AG20443 (cell line): ENCODE results near the gene GZMA.
A peak's percentile ranks its signal among the peaks of the same experiment; 100 is the strongest.
"Not testable (repeated sequence)": the region's sequence is repeated elsewhere in the genome, so short reads cannot be mapped to it uniquely, and the experiment has no call there.

ENCODE experiments used
- DNase-seq: peaks from one replicate; pipeline ENCODE4 v3.0.0; 2012; ENCODE audit warnings: low spot score, mixed read lengths

Gene GZMA

DNA sequence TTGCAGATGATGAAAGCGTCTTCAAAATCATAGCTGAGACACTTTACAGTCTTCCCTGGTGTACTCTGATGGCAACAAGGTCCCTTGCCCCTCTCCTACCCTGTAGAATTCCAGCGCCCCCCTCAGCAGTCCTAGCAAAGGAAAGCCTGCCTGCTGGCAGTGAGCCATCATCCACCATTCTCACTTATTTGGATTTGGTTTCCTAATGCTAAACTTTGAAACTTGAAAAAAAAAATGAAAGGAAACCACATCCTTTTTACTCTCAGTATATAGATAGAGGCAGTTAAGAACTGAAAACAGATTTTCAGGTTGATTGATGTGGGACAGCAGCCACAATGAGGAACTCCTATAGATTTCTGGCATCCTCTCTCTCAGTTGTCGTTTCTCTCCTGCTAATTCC is at the start of gene GZMA:
GZMA (plus strand) TSS at position 299 of the 400 bp plus-strand sequence; CDS start at position 336, 37 bp downstream.
- DNase-seq = no peak

DNA sequence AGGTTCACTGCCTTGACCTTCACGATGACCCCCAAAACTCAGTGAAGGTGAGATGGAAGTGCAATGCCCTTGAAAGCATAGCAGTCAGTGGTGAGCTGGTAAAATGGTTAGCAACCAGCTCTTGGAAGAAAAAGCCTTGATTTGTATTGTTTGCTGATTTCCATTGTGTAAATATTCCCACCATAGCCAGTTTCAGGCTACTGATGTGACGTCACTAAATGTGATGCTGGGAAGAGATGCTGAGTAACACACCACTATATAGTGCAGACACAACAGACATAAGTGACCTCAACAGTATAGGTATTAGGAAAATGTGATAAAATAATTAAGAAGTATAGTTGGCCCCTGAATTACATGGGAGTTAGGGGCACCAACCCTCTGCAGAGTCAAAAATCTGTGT is 47.3 kb upstream of the GZMA start:
- DNase-seq = no peak

GRCh38 chr5:55062039-55062779 is 40.2 kb upstream of the GZMA start:
- no peak for DNase-seq

GRCh38 chr5:55063220-55063863 is 39.1 kb upstream of the GZMA start:
- DNase-seq = peak; percentile 30

DNA sequence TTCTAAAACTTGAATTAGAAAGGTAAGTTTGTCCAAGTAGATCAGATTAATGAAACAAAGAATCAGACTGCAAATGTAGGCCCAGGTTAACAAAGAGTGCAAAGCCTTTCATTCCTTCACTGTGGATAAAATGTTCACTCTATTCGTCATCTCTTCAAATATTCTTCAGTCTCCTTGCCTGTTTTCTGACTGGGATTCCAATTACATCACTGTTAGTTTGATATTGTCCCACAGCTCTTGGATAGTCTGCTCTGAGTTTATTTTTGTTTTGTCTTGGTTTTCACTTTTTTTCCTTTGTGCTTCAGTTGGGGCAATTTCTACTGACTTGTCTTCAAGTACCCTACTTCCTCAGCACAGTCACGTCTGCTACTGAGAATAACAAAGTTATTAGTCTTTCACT is 38.5 kb upstream of the GZMA start:
- peak; percentile 42 for DNase-seq

DNA sequence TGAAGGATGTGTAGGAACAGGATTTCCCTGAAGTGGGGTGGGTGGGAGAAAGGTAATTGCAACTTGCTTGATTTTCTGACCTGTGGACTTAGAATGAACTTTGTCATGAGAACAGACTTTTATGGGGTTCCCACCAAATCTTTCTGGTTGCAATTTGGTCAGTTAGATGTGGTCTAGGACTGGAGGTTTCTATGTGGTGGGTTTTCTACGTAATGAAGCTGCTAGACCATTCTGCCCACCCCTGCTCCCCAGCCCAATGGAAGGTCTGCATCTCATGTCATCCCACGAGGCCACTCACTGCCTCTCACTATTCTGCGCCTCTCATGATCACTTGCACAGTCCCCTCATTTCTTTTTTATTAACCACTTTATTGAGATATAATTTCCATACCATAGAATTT is 37.9 kb upstream of the GZMA start:
- DNase-seq = no peak

- DNase-seq = no peak
These were observed 36.2 kb upstream of the GZMA start for GRCh38 chr5:55066277-55066676.

DNA sequence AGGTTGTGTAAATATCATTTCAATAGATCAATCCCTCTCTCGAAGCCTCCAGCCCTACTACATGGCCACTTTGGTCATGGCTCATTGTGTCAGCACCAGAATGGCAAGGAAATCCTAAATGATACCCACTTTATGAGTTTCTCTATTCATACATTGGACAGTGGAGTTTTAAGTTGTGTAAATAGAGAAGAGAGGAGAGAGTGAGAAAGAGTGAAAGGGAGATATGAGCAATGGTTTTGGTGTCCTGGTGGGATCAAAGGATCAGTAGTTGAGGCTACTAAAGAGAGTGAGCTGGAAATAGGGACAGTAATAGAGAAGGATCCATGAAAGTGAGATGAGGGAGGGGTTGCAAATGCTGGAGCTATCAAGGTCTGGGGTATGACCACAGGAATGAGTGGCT is 31.5 kb upstream of the GZMA start:
- no peak for DNase-seq

DNA sequence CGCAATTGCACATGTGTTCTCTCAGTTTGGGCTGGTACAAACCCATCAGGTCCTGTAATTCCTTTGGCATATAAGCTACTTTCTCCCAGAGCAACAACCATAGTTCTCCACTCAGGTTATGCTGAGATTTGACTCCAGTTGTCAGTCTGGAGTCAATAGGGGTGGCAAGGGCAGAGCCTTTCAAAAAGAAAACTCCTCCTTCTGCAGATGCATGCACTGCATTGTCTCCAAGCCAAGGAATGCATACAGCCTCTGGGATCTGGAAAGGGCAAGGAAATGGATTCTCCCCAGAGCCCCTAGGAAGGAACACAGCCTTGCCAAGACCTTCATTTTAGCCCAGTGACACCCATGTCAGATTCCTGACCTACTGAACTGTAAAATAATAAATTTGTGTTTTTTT is 31.0 kb upstream of the GZMA start:
- no peak for DNase-seq

DNA sequence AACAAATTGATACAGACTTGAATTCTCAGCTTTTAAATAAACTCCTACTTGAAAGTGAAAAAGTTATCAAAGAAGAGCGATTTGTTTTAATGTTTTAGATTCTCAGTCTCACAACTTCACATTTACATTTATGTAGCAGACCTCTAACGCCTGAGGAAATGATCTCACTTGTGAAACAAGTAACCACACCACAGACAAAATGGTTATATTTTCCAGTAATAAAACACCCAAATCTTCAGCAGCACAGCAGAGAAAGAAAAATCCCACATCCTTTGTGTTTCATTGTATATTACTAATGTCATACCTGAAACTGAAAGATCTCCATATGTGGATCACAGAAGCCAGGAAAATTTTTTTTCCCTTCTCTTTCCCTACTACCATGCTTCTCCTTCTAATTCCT is 29.8 kb upstream of the GZMA start:
- no peak for DNase-seq

- no peak for DNase-seq
These were observed 29.2 kb upstream of the GZMA start for GRCh38 chr5:55073211-55073610.

DNA sequence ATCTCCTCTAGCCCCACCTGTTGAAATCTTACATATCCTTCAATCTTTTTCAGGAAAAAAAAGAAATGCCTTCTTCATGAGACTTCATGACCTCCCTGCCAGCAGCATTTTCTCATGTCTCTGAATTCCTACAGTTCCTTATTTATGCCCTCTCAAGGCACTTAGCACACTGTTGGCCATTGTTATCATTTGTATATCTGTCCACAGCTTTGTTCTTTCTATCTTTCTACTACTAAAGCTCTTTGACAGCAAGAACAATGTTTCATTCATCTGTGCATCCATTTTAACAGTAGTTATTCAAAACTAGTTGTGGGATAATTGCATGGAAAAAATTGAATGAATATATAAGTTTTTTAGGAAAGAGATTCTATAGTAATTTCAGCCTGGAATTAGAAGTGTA is 20.9 kb upstream of the GZMA start:
- no peak for DNase-seq

DNA sequence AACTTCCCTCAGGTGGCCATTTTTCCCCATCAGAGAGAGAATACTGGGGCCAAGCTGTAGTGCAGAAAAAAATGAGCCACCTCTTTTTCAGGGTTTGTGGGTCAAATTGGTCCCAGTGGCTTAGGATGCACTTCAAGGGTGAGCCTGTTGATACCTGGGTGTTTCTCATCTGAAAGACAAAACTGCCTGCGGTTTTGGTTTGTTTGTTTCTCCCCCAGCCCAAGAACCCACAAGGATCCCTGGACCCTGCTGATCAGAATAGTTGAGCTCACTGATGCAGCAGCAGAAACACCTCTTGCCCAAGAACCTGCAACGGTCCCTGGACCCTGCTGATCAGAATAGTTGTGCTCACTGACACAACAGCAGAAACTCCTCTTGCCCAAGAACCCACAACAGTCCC is 13.1 kb upstream of the GZMA start:
- not testable (repeated sequence) for DNase-seq

DNA sequence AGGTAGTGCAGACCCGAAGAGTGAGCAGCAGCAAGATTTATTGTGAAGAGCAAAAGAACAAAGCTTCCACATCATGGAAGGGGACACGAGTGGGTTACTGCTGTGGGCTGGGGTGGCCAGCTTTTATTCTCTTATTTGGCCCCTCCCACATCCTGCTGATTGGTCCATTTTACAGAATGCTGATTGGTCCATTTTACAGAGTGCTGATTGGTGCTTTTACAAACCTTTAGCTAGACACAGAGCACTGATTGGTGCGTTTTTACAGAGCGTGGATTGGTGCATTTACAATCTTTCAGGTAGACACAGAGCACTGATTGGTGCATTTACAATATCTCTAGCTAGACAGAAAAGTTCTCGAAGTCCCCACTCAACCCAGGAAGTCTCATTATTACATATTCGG is 11.4 kb upstream of the GZMA start:
- not testable (repeated sequence) for DNase-seq

DNA sequence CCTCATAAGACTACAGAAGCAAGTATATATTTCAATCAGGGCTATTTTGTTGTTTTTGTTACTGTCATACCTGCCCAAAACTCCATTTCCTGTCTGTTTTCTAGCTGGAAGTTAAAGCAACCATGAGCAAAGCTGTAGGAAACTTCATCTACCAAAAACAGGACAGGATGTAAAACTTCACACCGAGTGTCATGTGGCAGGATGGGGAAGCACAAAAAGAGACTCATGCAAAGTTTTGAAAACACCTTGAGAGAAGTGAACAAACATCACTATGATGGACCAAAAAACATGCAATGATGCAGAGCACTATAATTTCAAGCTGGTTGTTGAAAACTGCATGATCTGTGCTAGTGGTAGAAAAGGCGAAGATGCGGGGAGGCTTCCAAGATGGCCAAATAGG is 6.3 kb upstream of the GZMA start:
- DNase-seq = no peak

GRCh38 chr5:55096861-55097260 is 5.6 kb upstream of the GZMA start:
- DNase-seq = no peak

DNA sequence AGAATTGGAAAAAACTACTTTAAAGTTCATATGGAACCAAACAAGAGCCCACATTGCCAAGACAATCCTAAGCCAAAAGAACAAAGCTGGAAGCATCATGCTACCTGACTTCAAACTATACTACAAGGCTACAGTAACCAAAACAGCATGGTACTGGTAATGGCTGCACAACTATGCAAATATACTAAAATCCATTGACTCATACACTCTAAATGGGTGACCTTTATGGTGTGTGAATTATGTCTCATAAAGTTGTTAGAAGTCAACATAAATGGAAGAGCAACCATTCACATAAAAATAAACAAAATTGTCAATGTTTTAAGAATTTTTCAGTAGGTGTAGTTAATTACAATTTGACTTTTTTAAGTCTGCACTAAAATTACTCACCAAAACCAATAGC is 1.3 kb upstream of the GZMA start:
- DNase-seq = not testable (repeated sequence)

DNA sequence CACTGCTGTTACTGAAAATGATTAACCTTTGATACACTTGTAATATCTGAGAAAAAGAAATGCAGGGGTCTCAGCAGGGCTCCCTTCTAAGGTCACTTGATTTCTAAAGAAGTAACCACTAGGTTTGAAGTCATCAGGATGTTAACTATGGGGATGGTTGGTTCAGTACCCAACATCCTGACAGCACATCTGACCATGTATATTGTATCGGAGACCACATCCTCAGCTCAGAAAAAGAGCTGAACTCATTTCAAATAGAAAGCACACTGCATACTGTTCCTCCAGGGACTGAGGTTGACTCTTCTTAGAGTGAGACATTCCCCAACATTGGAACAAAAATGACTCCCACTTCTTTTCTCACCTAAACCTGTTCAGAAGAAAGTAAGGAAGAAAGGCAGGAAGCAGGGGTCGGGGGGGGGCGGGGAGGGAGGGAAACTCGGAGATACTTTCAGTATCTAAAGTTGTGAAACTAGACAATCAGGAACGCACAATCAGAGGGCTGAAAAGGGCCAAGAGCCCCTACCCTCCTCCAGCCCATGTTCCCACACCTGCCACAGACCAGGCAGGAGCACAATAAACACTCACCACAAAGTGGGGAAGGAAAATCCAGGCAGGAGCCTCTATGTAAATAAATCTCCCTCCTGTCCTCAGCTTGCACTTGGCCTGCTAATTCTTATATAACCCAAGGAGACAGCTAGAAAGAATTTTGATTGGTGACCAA is 730 bp upstream of the GZMA start:
- DNase-seq = no peak

DNA sequence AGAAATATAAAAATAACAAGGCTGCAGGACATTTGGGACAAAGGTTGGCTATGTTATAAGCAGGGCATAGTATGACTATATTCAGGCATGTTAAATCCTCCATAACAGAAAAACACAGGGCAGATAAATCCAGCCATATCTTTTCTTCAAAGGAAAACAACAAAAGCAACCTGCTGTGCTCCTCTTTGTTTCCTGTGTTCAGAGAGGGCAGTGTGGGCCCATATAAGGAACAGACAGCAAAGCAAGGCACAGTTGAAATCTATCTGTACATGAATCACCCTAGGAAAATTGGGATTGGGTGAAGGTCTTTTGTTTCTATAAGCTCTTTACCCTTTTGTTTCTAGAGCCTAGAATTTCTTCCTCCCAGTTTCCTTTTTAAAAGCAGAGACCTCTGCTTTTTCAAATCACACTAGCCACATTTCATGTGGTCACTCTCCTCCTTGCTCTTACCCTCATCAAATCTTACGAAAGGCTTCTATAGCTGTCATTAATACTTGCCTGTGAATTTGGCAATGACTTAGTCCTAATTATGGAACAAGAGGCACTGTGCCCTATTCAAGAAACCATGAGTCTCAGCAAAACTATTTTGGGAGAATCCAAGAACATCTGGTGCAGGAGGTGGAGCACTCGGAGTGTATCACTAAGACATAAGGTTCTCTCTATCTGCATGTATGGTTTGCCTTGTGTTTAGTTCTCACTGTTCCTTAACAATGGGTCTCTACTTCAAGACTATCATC is 1.8 kb downstream of the GZMA start:
- DNase-seq = peak; percentile 50

GRCh38 chr5:55104946-55105701 is 2.7 kb downstream of the GZMA start:
- DNase-seq = no peak

- not testable (repeated sequence) for DNase-seq
These were observed 3.5 kb downstream of the GZMA start for GRCh38 chr5:55105976-55106375.

GRCh38 chr5:55108661-55109060 is 6.2 kb downstream of the GZMA start:
- no peak for DNase-seq
